Measurements from ENCODE around the gene DMXL2. TPM values are rescaled to one million over a fixed set of nuclear protein-coding genes. Genes with fewer than 3 reads are reported as not detected.
A peak's percentile ranks its signal among the peaks of the same experiment; 100 is the strongest.

DMXL2 gene
- total RNA-seq, 2 donors from 2014 or later, result 4.0 to 9.2 TPM

DNA sequence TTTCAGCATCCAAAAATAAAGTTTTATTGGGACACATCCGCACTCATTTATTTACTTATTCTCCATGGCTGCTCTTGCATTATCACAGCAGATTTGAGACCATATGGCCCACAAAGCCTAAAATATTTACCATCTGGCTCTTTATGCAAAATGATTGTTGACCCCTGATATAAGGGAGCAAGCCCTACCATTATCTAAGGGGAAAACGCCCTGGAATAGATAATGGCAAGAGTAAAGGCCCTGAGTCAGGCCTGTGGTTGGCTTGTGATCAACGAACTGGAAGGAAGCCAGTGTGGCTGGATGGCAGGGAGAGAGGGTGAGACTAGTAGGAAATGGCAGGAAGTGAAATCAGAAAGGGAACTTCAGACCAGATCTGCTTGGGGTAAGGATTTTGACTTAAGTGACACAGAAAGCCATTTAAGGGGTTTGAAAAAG, 24.6 kb upstream of the DMXL2 start:
- Mint-ChIP-seq H3K4me3 (no peak overlapping the region), H3K4me1 (no peaks in the 10 kb centered on the region), H3K36me3 (ENCODE audit: low read depth) (no peaks in the 10 kb centered on the region), H3K9me3 (no peaks in the 10 kb centered on the region), H3K27ac (no peak overlapping the region), H3K27me3 (no peaks in the 10 kb centered on the region)
- no peak for ATAC-seq (replicated peaks)

DNA sequence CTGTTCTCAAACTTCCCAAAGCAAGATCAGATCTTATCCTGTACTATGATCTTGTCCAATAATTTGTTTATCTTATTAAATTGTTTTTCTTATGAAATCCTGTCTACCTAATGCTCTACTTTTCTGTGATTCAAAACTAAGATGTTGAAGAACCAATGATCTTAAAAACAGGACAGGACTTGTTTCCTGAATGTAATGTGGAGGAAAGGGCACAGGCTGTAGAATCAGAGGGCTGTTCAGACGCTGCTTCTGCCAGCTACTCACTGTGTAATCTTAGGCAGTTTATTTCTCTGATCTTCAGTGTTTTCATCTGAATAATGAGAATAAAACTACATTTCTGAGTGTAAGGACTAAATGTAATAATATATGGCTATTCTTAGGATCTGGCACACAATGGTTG, 20.1 kb upstream of the DMXL2 start:
- Mint-ChIP-seq H3K27me3 (peaks cover 3% of the 10 kb centered on the region), H3K36me3 (ENCODE audit: low read depth) (no peaks in the 10 kb centered on the region), H3K9me3 (no peaks in the 10 kb centered on the region), H3K27ac (no peak overlapping the region), H3K4me1 (no peaks in the 10 kb centered on the region), H3K4me3 (no peak overlapping the region)
- no peak for ATAC-seq (replicated peaks)

DNA sequence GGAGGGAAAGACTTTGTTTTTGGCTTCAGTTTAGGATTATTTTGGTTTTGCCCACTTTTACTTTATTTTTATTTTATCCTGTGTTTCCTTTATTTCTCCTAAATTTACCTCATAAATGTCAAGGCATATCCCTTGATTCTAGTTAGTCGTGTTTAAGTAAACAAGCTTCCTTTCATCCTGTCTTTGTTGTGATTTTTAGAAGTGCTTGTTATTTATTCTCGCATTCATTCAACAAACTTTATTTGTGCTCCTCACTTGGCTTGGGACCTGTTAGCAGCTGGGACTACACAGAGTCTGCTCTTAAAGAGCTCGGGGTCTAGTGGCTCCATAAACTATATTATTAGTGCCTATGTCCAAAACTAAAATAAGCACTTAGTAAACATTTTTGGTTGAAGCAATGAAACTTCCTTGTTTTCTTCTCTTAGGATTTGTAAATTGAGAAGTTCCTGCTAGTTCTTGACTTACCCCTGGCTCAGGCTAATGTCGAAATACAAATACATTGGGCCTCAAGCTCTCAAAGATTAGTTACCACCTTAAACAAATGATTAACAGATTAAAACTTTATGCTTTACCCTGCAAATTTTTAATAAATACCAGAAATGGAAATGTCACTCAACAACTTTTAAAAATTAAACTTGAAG, 19.0 kb upstream of the DMXL2 start:
- Mint-ChIP-seq H3K27ac (no peak overlapping the region), H3K4me1 (no peaks in the 10 kb centered on the region)

DNA sequence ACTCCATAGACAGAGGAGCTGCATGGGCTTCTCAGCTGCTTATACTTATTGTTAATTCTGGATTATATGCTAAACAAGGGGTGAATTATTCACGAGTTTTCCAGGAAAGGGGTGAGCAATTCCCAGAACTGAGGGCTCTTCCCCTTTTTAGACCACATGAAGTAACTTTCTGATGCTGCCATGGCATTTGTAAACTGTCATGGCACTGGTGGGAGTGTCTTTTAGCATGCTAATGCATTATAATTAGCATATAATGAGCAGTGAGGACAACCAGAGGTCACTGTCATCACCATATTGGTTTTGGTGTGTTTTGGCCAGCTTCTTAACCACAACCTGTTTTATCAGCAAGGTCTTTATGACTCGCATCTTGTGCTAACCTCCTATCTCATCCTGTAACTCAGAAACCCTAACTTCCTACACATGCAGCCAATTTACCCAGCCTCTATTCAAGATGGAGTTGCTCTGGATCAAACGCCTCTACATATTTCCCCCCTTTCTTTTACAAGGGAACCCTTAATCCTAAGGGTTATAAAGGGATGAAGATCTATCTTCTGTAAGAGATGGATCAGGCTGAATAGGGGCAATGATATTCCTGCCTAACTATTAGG, 12.1 kb upstream of the DMXL2 start:
- Mint-ChIP-seq H3K36me3 (ENCODE audit: low read depth) (no peaks in the 10 kb centered on the region), H3K9me3 (no peaks in the 10 kb centered on the region), H3K27me3 (peaks cover 13% of the 10 kb centered on the region), H3K27ac (no peak overlapping the region), H3K4me1 (no peaks in the 10 kb centered on the region), H3K4me3 (no peak overlapping the region)
- ATAC-seq (replicated peaks), result peak; percentile 76

More for the DNA sequence above, 19.0 kb upstream of the DMXL2 start:
- Mint-ChIP-seq H3K4me3 (no peak overlapping the region), H3K9me3 (no peaks in the 10 kb centered on the region), H3K36me3 (ENCODE audit: low read depth) (no peaks in the 10 kb centered on the region), H3K27me3 (peaks cover 5% of the 10 kb centered on the region)
- ATAC-seq (replicated peaks), result no peak

DNA sequence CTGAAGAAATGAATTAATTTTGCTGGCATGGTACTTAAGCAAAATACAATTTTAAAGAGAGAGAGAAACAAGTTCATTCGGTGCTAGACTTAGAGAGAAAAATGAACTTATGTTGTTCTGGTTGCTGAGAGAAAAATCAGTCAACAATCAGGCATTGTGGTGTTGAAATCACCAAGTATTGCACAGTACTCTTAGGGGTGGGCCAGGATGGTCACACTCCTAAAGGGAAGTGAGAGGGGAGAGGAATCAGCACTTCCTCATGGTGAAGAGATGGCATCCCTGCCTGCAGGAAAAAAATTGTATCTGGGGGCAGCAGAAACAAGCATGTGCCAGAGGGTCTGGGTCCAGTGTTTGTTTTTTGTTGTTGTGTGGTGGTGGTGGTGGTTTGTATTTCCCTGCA, 7.0 kb upstream of the DMXL2 start:
- Mint-ChIP-seq H3K4me3 (no peak overlapping the region), H3K9me3 (no peaks in the 10 kb centered on the region), H3K27me3 (peaks cover 21% of the 10 kb centered on the region), H3K27ac (no peak overlapping the region), H3K4me1 (no peaks in the 10 kb centered on the region), H3K36me3 (ENCODE audit: low read depth) (no peaks in the 10 kb centered on the region)
- no peak for ATAC-seq (replicated peaks)

DNA sequence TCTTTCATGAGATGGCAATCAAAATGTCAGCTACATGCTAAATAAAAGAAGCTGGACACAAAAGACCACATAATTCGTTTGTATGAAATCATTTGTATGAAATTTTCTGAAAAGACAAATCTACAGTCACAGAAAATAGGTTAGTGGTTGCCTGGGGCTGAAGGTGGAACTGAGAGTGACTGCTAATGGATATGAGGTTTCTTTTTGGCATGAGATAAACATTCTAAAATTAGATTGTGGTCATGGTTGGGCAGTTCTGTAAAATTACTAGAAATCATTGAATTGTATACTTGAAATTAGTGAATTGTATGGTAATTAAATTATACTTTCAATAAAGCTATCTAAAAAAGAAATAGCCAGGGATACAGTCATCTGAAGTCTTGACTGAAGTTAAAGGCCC, 2.7 kb upstream of the DMXL2 start:
- Mint-ChIP-seq H3K9me3 (no peaks in the 10 kb centered on the region), H3K4me3 (no peak overlapping the region), H3K36me3 (ENCODE audit: low read depth) (no peaks in the 10 kb centered on the region), H3K27ac (no peak overlapping the region), H3K4me1 (peaks cover 4% of the 10 kb centered on the region), H3K27me3 (peaks cover 16% of the 10 kb centered on the region)
- no peak for ATAC-seq (replicated peaks)

DNA sequence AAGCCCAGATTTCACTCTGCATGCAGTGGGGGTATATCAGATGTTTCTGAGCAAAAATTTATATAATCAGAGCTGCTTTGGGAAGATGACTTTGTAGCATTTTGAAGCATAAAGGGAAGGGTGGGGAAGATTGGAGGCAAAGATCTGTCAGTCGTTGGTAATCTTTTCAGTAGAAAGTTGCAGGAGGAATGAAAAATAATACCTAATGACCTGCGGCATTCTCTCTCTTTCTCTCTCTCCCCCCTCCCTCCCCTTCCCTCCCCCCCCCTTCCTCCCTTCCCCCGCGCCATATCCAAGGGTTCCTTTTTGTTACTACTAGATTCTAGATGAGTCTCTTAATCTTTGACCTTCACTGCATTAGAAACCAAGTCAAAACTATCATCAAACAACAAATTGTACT, 1.5 kb upstream of the DMXL2 start:
- Mint-ChIP-seq H3K4me1 (peaks cover 4% of the 10 kb centered on the region), H3K27ac (no peak overlapping the region), H3K36me3 (ENCODE audit: low read depth) (no peaks in the 10 kb centered on the region), H3K27me3 (peaks cover 16% of the 10 kb centered on the region), H3K9me3 (no peaks in the 10 kb centered on the region), H3K4me3 (no peak overlapping the region)
- no peak for ATAC-seq (replicated peaks)

DNA sequence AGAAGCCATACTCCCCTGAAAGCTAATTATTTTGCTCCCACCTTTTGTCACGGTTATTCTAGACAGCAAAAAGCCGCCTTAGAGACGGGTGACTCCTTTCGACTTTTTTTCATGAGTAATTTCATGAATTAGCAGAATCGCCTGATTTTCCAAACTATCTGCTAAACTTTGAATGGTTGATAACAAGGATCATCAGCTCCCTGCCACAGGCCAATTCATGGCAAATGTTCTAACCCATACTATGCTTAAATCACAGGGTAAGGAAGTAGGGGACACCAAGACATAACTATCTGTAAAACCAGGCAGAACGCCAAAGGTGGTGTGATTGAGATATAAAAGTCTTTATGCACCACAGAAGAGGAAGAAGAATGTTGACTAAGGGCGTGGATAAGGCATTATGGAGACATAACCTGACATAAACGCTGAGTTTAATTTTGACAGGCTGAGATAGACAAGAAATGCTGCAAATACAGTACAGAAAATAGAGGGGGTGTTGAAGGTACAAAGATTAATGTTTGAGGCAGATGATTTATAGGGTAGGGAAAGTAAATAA, 891 bp upstream of the DMXL2 start:
- H3K4me3 Mint-ChIP-seq, result peak overlapping the region; percentile 89
- no peaks in the 10 kb centered on the region for H3K36me3 Mint-ChIP-seq (ENCODE audit: low read depth)
- H3K27me3 Mint-ChIP-seq, result peaks cover 16% of the 10 kb centered on the region
- peaks cover 4% of the 10 kb centered on the region for H3K4me1 Mint-ChIP-seq
- no peak for ATAC-seq (replicated peaks)
- H3K27ac Mint-ChIP-seq, result no peak overlapping the region
- H3K9me3 Mint-ChIP-seq, result no peaks in the 10 kb centered on the region

DNA sequence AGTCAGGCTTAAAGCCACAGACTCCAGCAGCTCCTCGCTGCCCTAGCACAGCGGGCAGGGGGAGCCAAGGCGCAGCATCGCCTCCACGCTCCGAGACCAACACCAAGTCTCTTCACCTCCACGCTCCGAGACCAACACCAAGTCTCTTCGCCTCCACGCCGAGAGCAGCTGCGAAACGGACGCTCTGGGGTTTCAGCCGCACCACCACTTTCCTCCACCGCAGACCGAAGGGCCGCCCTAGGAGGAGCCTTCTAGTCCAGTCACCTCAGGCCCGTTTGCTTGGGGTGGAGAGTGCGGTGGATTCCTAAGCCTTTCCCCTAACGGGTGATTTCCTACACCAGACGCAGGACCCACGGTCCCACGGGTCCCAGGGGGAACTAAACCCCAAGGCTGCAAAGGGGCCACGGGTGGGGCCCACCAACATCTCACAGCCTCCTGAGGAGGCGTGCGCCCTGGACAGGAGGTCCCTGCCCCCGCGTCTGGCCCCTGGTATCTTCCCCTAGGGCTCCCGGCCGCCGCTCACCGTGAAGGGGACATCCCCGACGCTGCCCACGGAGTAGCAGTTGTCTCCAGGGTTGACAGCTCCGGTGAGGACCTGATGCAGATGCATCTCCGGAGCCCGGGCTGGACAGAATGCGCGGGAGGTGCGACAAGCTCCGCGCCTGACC, 501 bp downstream of the DMXL2 start:
- Mint-ChIP-seq H3K4me1 (peaks cover 4% of the 10 kb centered on the region), H3K27me3 (peaks cover 4% of the 10 kb centered on the region), H3K4me3 (peak overlapping the region; percentile 89), H3K27ac (peak overlapping the region; percentile 71), H3K36me3 (ENCODE audit: low read depth) (no peaks in the 10 kb centered on the region), H3K9me3 (no peaks in the 10 kb centered on the region)
- peak; percentile 84 for ATAC-seq (replicated peaks)

DNA sequence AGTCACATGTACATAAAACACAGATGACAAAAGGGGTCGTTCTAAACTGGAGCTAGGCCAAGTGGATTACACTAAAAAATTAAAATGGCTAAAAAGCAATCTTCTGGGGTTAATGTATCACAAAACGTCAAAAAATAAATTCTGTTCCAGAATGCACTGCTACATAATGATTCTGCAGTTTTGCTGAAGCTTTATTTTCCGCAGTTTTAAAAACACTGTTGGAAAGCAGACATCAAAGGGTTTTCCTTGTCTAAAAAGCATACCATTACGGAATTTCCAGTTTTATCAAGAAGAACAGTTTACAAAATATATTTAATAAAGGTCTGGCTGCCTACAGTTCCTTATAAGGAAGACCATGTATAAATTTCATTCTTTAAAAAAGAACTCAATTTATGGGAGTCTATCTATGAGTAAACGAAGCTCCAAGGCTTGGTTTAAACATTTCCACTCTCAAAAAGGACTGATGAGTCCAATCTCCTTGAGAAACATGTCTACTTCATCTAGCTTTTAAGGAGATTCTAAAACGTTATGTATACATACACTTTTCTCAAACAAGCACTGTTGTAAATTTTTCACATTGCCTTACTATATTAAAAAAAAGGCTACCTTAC, 1.3 kb downstream of the DMXL2 start:
- Mint-ChIP-seq H3K27me3 (peaks cover 3% of the 10 kb centered on the region), H3K9me3 (no peaks in the 10 kb centered on the region), H3K4me3 (peak overlapping the region; percentile 89), H3K4me1 (peaks cover 4% of the 10 kb centered on the region), H3K36me3 (ENCODE audit: low read depth) (no peaks in the 10 kb centered on the region), H3K27ac (no peak overlapping the region)
- no peak for ATAC-seq (replicated peaks)

DNA sequence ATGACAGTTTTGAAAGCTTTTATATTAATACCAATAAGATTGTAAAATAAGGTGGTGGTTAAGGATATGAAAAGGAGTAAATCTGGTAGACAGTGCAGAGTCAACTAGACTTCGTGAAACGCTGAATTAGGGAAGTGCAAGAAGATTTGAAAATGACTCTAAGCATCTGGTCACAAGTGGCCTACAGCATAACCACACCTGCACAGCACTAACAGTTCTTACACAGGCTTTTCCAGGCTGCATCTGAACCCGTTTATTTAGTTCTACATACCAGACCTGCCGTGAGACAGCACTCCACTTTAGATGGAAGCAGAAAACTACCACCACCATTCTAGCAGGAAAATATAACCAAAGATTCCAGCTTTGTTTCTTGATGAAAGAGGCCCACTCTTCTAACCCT, 1.9 kb downstream of the DMXL2 start:
- no peak overlapping the region for H3K4me3 Mint-ChIP-seq
- H3K27me3 Mint-ChIP-seq, result peaks cover 3% of the 10 kb centered on the region
- H3K27ac Mint-ChIP-seq, result no peak overlapping the region
- H3K9me3 Mint-ChIP-seq, result no peaks in the 10 kb centered on the region
- H3K4me1 Mint-ChIP-seq, result peaks cover 4% of the 10 kb centered on the region
- H3K36me3 Mint-ChIP-seq (ENCODE audit: low read depth), result no peaks in the 10 kb centered on the region
- ATAC-seq (replicated peaks), result no peak

DNA sequence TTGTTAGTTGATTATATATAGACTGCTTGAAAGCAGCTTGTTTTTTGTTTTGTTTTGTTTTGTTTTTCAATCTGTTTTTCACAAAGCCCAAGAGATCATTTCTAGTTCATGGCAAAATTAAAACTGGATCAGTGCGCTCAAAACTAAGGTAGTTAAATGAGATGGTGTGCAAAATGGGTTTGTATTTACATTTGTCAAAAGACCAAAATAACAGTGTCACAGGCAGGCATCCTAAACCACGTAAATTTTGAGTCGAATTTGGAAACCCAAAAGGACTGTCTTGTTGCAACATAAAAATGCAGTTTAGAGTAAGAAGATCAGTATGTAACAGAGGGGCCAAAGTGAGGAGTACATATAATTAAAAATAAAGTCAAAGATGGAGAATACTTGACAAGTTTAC, 2.4 kb downstream of the DMXL2 start:
- no peak for ATAC-seq (replicated peaks)
- Mint-ChIP-seq H3K9me3 (no peaks in the 10 kb centered on the region), H3K27me3 (peaks cover 3% of the 10 kb centered on the region), H3K4me3 (no peak overlapping the region), H3K4me1 (peaks cover 4% of the 10 kb centered on the region), H3K27ac (no peak overlapping the region), H3K36me3 (ENCODE audit: low read depth) (no peaks in the 10 kb centered on the region)

DNA sequence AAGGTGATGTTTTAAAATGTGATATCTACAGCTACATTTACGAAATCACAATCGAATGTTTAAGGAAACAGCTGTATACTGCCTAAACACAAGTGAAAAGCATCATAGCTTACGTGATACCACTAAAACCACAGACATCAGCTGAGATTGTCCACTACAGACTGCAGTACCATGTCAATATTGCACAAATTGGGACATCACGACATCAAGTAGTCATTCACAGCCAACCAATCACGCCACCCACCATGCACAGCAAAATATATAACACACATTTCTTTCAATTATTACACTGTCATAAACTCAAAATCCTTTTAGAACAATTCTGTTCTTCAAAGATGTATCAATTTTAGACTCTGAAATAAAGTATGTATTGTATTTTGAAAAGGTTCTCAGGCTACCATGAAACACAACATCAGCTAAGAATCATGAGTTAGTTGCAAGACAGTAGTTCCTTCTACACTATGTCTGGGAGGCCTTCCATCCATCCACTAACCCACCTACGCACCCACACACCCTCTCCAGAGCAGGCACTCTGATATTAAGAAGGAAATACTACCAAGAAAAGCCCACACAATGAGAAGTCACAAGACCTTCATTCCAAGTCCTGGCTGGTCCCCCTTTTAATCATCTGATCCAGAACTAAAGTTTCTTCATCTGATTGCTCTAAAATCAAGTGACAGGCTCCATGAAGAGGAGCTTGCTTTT, 3.1 kb downstream of the DMXL2 start:
- Mint-ChIP-seq H3K4me3 (no peak overlapping the region), H3K27me3 (peaks cover 2% of the 10 kb centered on the region), H3K9me3 (no peaks in the 10 kb centered on the region), H3K4me1 (peaks cover 4% of the 10 kb centered on the region), H3K36me3 (ENCODE audit: low read depth) (no peaks in the 10 kb centered on the region), H3K27ac (no peak overlapping the region)
- no peak for ATAC-seq (replicated peaks)

DNA sequence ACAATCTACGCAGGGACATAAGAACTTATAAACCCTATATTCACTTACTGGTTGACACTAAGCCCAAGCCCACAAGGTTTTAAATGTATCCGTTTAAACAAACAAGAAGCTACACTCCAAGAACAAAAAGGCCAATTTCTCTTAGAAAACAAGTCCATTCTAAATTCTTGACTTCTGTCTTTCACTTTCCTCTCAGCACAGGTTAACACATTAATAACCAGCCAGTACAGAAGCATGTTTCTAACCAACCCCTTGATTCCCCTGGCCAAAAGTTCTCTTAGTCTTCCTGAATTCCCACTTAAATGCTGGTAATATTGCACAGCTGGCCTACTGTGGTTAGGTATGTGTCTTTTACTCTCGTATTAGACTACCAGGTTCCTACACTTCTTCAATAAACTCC, 4.7 kb downstream of the DMXL2 start:
- H3K9me3 Mint-ChIP-seq, result no peaks in the 10 kb centered on the region
- peaks cover 4% of the 10 kb centered on the region for H3K4me1 Mint-ChIP-seq
- no peak overlapping the region for H3K4me3 Mint-ChIP-seq
- H3K36me3 Mint-ChIP-seq (ENCODE audit: low read depth), result no peaks in the 10 kb centered on the region
- no peak overlapping the region for H3K27ac Mint-ChIP-seq
- no peaks in the 10 kb centered on the region for H3K27me3 Mint-ChIP-seq
- no peak for ATAC-seq (replicated peaks)
